HG02759 (cell line): ENCODE measurements around the gene FAM9C.

ENCODE experiments used
- ATAC-seq: cut with Tn5 transposase; IDR thresholded peaks from one replicate; pipeline ENCODE4 v1.9.1; 2021; ENCODE audit warnings: mild to moderate bottlenecking, moderate library complexity; ENCODE audit not compliant: unreplicated experiment

Gene FAM9C

GRCh38 chrX:12986164-12986779 lies 58.1 kb downstream of the FAM9C start:
- peak; percentile 42 for ATAC-seq
